ENCODE results near the gene MRPL55. TPM values are rescaled to one million over a fixed set of nuclear protein-coding genes. Genes with fewer than 3 reads are reported as not detected.

MRPL55 gene
- total and polyA plus RNA-seq, 2 experiments from 2014 or later, result 92.4 to 172 TPM

DNA sequence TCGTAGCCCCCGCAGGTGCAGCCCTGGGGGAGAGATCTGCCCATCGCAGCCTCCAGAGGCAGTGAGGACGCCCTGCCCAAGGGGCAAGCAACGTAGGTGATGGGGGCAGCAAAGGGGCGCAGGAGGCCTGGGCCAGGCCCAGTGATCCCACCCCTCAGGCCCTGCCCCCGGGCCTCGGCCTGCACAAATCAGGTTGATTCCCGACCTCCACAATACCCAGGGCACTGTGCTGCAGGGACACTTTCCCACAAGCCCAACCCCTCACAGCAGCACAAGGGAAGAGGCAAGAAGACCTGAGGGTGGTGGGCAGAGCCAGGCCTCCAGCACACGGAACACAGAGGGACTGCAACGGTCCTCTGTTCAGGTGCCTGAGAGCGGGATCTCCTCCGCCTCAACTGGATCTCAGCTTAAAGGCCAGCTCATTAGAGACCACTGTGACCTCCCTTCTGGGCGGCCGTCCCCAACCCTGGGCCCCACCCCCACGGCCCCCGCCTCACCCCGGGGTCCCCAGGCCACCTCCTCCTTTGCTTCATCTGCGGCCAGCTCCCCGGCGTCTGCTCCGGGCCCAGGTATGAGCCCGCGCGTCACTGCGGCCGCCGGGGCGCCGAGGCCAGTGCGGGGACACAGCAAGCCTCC, 27.4 kb downstream of the MRPL55 start (continued):
- no peak for TF ChIP-seq EZH2phosphoT487 (IDR thresholded peaks at IDR 0.05; ENCODE audit: unreplicated experiment)
- TF ChIP-seq, protein P1, sequence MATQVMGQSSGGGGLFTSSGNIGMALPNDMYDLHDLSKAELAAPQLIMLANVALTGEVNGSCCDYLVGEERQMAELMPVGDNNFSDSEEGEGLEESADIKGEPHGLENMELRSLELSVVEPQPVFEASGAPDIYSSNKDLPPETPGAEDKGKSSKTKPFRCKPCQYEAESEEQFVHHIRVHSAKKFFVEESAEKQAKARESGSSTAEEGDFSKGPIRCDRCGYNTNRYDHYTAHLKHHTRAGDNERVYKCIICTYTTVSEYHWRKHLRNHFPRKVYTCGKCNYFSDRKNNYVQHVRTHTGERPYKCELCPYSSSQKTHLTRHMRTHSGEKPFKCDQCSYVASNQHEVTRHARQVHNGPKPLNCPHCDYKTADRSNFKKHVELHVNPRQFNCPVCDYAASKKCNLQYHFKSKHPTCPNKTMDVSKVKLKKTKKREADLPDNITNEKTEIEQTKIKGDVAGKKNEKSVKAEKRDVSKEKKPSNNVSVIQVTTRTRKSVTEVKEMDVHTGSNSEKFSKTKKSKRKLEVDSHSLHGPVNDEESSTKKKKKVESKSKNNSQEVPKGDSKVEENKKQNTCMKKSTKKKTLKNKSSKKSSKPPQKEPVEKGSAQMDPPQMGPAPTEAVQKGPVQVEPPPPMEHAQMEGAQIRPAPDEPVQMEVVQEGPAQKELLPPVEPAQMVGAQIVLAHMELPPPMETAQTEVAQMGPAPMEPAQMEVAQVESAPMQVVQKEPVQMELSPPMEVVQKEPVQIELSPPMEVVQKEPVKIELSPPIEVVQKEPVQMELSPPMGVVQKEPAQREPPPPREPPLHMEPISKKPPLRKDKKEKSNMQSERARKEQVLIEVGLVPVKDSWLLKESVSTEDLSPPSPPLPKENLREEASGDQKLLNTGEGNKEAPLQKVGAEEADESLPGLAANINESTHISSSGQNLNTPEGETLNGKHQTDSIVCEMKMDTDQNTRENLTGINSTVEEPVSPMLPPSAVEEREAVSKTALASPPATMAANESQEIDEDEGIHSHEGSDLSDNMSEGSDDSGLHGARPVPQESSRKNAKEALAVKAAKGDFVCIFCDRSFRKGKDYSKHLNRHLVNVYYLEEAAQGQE (IDR thresholded peaks at IDR 0.05; ENCODE audit: unreplicated experiment), result no peak
- no peak for TF ChIP-seq EZH2 (IDR thresholded peaks at IDR 0.05; ENCODE audit: low read depth, unreplicated experiment)
- no peak for TF ChIP-seq ETS1 (IDR thresholded peaks at IDR 0.05)
- no peak for TF ChIP-seq CTCF (conservative IDR thresholded peaks at IDR 0.05; ENCODE audit: low read depth in 2 of 2)
- TF ChIP-seq POLR2AphosphoS5 (IDR thresholded peaks at IDR 0.05; ENCODE audit: low read depth), result no peak
- no peak for TF ChIP-seq ZNF331 (CRISPR knock-in tag; IDR thresholded peaks at IDR 0.05; ENCODE audit: low read depth)
- no peak for TF ChIP-seq NANOG (IDR thresholded peaks at IDR 0.05; ENCODE audit: borderline replicate concordance)
- no peak for TF ChIP-seq CREB1 (CRISPR knock-in tag; IDR thresholded peaks at IDR 0.05; ENCODE audit: low read depth)
- TF ChIP-seq JUNB (IDR thresholded peaks at IDR 0.05; ENCODE audit: unreplicated experiment), result no peak

- H3K27ac Mint-ChIP-seq, result no peak overlapping the region
- DNase-seq (ENCODE audit: low spot score) (no peak), ATAC-seq (no peak)
- peaks cover 29% of the 10 kb centered on the region for H3K4me1 Mint-ChIP-seq
- H2AFZ ChIP-seq, result no peak overlapping the region
- peaks cover 28% of the 10 kb centered on the region for H3K4me1 ChIP-seq (ENCODE audit: insufficient read depth)
- H3K27ac ChIP-seq (ENCODE audit: low read depth), result no peak overlapping the region
- peaks cover 29% of the 10 kb centered on the region for H4K20me1 ChIP-seq (replicated peaks; ENCODE audit: insufficient read depth)
- H3K4me3 ChIP-seq, result peak overlapping the region; percentile 93
- peak overlapping the region; percentile 73 for H3K4me3 Mint-ChIP-seq
- peaks cover 13% of the 10 kb centered on the region; the same call in 1 of the 3 replicates for H3K36me3 Mint-ChIP-seq (ENCODE audit: low read depth)
- H3K9me3 Mint-ChIP-seq, result no peaks in the 10 kb centered on the region
- no peaks in the 10 kb centered on the region for H3F3A ChIP-seq (replicated peaks; ENCODE audit: low read depth)
- peaks cover 34% of the 10 kb centered on the region for H3K79me2 ChIP-seq (replicated peaks; ENCODE audit: insufficient read depth)
- peaks cover 46% of the 10 kb centered on the region for H3K27me3 Mint-ChIP-seq (ENCODE audit: insufficient read depth, low read depth, poor library complexity)
- no peaks in the 10 kb centered on the region for H3K9me2 ChIP-seq (ENCODE audit: insufficient read depth)
- peak overlapping the region; percentile 90 for H3K4me2 ChIP-seq
- H3K27me3 ChIP-seq (ENCODE audit: insufficient read depth), result peaks cover 57% of the 10 kb centered on the region
- no peaks in the 10 kb centered on the region for H3K36me3 ChIP-seq (ENCODE audit: insufficient read depth)
- TF ChIP-seq ETS1 (IDR thresholded peaks at IDR 0.05) (no peak), EZH2phosphoT487 (IDR thresholded peaks at IDR 0.05; ENCODE audit: unreplicated experiment) (no peak), ZNF331 (CRISPR knock-in tag; IDR thresholded peaks at IDR 0.05; ENCODE audit: low read depth) (no peak), CREB1 (CRISPR knock-in tag; IDR thresholded peaks at IDR 0.05; ENCODE audit: low read depth) (no peak), STAT1 (IDR thresholded peaks at IDR 0.05; ENCODE audit: unreplicated experiment) (no peak)
Observed at GRCh38 chr1:228081144-228081543, 28.0 kb downstream of the MRPL55 start.

Data from GM23338 (cell line).